Measurements from ENCODE around the gene ETS1.

GRCh38 chr11:128498721-128499245 lies 88.6 kb downstream of the ETS1 start:
- no peak for TF ChIP-seq REST (IDR thresholded peaks at IDR 0.05; ENCODE audit: insufficient read depth in 1 of 2, low read depth in 2 of 2, low read length in 2 of 2)
- peak; percentile 43; the same call in 1 of the 2 replicates for TF ChIP-seq POLR2AphosphoS5 (IDR thresholded peaks at IDR 0.05; ENCODE audit: low read depth, low read length)
- TF ChIP-seq TAF1 (IDR thresholded peaks at IDR 0.05; ENCODE audit: borderline replicate concordance, insufficient read depth, low read length): peak; percentile 12; the same call in 1 of the 2 replicates
- TF ChIP-seq SIN3A (IDR thresholded peaks at IDR 0.05; ENCODE audit: borderline replicate concordance, insufficient read depth, low read length): no peak
- TF ChIP-seq FOXP2 (optimal IDR thresholded peaks at IDR 0.05; ENCODE audit: borderline replicate concordance, extremely low read depth, extremely low read length, insufficient read depth): no peak
